GM21576 (cell line): ENCODE measurements around the gene TMPRSS11B.
"Not testable (repeated sequence)": the region's sequence is repeated elsewhere in the genome, so short reads cannot be mapped to it uniquely, and the experiment has no call there.

ENCODE experiments used
- ATAC-seq: cut with Tn5 transposase; IDR thresholded peaks from one replicate; pipeline ENCODE4 v1.9.1; 2021; ENCODE audit warnings: mild to moderate bottlenecking, moderate library complexity; ENCODE audit not compliant: unreplicated experiment

TMPRSS11B gene

GRCh38 chr4:68228568-68228967, 16.9 kb downstream of the TMPRSS11B start:
- no peak for ATAC-seq

- no peak for ATAC-seq
Observed at GRCh38 chr4:68218044-68218443, 27.4 kb downstream of the TMPRSS11B start.

- ATAC-seq: no peak
Observed at GRCh38 chr4:68216501-68216900, 29.0 kb downstream of the TMPRSS11B start.

- ATAC-seq: no peak
Observed at GRCh38 chr4:68209003-68209402, 36.5 kb downstream of the TMPRSS11B start.

GRCh38 chr4:68194305-68194704, 51.2 kb downstream of the TMPRSS11B start:
- not testable (repeated sequence) for ATAC-seq

GRCh38 chr4:68193194-68193593, 52.3 kb downstream of the TMPRSS11B start:
- ATAC-seq: no peak

- ATAC-seq: no peak
Observed at GRCh38 chr4:68187145-68187544, 58.3 kb downstream of the TMPRSS11B start.

- ATAC-seq: no peak
Observed at GRCh38 chr4:68184923-68185322, 60.6 kb downstream of the TMPRSS11B start.

- ATAC-seq: no peak
Observed at GRCh38 chr4:68183417-68183816, 62.1 kb downstream of the TMPRSS11B start.

GRCh38 chr4:68182382-68182820, 63.1 kb downstream of the TMPRSS11B start:
- no peak for ATAC-seq

- ATAC-seq: no peak
Observed at GRCh38 chr4:68180849-68181526, 64.5 kb downstream of the TMPRSS11B start.

- no peak for ATAC-seq
Observed at GRCh38 chr4:68176904-68177303, 68.6 kb downstream of the TMPRSS11B start.
